NB4 (cell line): ENCODE results near the gene CHN1.

ENCODE experiments used
- CTCF ChIP-seq: IDR thresholded peaks from one replicate; pipeline ENCODE4 v1.5.1; 2012; ENCODE audit warnings: low read depth, low read length
- POLR2A ChIP-seq: IDR thresholded peaks from 2 replicates; pipeline ENCODE4 v1.6.1; 2011; ENCODE audit warnings: mild to moderate bottlenecking; ENCODE audit not compliant: insufficient read length; ENCODE audit errors: extremely low read depth

GRCh38 chr2:174841936-174842335 is 163.2 kb downstream of the CHN1 start:
- TF ChIP-seq CTCF (no peak), POLR2A (no peak)
